Neural cell (in vitro differentiated cells): Measurements from ENCODE around the gene PLEKHA8.

Experiments
- POLR2AphosphoS5 ChIP-seq: IDR thresholded peaks from 2 replicates; pipeline ENCODE4 v1.6.1; 2012
- TAF1 ChIP-seq: IDR thresholded peaks from 2 replicates; pipeline ENCODE4 v1.6.1; 2012; ENCODE audit warnings: low read depth
- TF ChIP-seq, protein P1 (sequence below): fragments of 450-650 bp; IDR thresholded peaks from 2 replicates; pipeline ENCODE4 v1.5.1; 2014; ENCODE audit warnings: antibody characterized with exemption, mild to moderate bottlenecking, moderate library complexity; ENCODE audit not compliant: poor library complexity, severe bottlenecking
- TF ChIP-seq, protein P2 (sequence below): IDR thresholded peaks from 2 replicates; pipeline ENCODE4 v1.6.1; 2012; ENCODE audit warnings: borderline replicate concordance

DNA sequence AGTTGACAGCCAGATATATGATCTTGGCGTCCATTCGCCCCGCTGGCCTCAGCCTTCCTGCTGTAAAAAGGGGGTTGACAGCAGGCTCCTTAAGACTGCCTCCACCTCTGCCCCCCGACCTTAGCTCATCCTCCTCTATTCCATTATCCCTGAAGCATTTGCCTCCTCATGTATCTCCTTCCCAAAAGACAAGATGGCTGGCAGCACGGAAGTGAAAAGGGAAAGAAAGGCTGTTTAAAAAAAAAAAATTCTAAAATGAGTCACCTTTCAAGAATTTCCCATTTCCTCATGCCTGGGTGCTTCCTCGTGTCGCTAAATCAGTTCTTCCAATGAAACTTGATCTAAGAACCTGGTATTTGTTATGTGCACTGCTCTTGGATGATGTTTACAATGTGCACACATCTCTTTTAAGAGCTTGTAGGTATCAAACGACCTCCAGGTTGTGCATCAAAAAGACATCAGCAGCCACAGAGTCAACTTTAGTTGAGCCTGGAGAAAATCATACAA is 40.3 kb upstream of the PLEKHA8 start:
- TF ChIP-seq, protein P1, sequence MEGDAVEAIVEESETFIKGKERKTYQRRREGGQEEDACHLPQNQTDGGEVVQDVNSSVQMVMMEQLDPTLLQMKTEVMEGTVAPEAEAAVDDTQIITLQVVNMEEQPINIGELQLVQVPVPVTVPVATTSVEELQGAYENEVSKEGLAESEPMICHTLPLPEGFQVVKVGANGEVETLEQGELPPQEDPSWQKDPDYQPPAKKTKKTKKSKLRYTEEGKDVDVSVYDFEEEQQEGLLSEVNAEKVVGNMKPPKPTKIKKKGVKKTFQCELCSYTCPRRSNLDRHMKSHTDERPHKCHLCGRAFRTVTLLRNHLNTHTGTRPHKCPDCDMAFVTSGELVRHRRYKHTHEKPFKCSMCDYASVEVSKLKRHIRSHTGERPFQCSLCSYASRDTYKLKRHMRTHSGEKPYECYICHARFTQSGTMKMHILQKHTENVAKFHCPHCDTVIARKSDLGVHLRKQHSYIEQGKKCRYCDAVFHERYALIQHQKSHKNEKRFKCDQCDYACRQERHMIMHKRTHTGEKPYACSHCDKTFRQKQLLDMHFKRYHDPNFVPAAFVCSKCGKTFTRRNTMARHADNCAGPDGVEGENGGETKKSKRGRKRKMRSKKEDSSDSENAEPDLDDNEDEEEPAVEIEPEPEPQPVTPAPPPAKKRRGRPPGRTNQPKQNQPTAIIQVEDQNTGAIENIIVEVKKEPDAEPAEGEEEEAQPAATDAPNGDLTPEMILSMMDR, result no peak
- TF ChIP-seq POLR2AphosphoS5, result no peak
- no peak for TF ChIP-seq TAF1
- TF ChIP-seq, protein P2, sequence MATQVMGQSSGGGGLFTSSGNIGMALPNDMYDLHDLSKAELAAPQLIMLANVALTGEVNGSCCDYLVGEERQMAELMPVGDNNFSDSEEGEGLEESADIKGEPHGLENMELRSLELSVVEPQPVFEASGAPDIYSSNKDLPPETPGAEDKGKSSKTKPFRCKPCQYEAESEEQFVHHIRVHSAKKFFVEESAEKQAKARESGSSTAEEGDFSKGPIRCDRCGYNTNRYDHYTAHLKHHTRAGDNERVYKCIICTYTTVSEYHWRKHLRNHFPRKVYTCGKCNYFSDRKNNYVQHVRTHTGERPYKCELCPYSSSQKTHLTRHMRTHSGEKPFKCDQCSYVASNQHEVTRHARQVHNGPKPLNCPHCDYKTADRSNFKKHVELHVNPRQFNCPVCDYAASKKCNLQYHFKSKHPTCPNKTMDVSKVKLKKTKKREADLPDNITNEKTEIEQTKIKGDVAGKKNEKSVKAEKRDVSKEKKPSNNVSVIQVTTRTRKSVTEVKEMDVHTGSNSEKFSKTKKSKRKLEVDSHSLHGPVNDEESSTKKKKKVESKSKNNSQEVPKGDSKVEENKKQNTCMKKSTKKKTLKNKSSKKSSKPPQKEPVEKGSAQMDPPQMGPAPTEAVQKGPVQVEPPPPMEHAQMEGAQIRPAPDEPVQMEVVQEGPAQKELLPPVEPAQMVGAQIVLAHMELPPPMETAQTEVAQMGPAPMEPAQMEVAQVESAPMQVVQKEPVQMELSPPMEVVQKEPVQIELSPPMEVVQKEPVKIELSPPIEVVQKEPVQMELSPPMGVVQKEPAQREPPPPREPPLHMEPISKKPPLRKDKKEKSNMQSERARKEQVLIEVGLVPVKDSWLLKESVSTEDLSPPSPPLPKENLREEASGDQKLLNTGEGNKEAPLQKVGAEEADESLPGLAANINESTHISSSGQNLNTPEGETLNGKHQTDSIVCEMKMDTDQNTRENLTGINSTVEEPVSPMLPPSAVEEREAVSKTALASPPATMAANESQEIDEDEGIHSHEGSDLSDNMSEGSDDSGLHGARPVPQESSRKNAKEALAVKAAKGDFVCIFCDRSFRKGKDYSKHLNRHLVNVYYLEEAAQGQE, result peak; percentile 7
